Psoas muscle (tissue), 8 donors: ENCODE data around the gene TDG. TPM values are rescaled to one million over a fixed set of nuclear protein-coding genes. Genes with fewer than 3 reads are reported as not detected.

Experiments used
- ATAC-seq, 4 donors: fragments of 200-7000 bp; cut with Tn5 transposase; one replicate each; pipeline ENCODE4 v1.9.1; 2020; ENCODE audit warnings: moderate library complexity in 3 of 4, mild to moderate bottlenecking in 2 of 4
- DNase-seq, 2 donors: peaks; one replicate each; pipeline ENCODE4 v3.0.0-alpha.2; 2020
- H3K27ac ChIP-seq: fragments of 200-600 bp; one replicate; pipeline ENCODE4 v1.8.0; 2022
- H3K27me3 ChIP-seq, 3 donors: fragments of 200-600 bp in 1 of 3; one replicate each; pipeline versions ENCODE4 v1.6.1 to v1.8.0; 2013 to 2022; ENCODE audit warnings: low read length in 2 of 3, mild to moderate bottlenecking in 2 of 3, moderate library complexity in 1 of 3; ENCODE audit not compliant: insufficient read depth in 3 of 3
- H3K36me3 ChIP-seq, 2 donors: fragments of 200-600 bp in 1 of 2; one replicate each; pipeline versions ENCODE4 v1.6.1 to v1.8.0; 2013 to 2022; ENCODE audit warnings: low read depth in 1 of 2, mild to moderate bottlenecking in 1 of 2, moderate library complexity in 1 of 2; ENCODE audit not compliant: insufficient read depth in 1 of 2
- H3K4me1 ChIP-seq: fragments of 200-600 bp; one replicate; pipeline ENCODE4 v1.8.0; 2022
- H3K4me3 ChIP-seq: fragments of 200-600 bp; one replicate; pipeline ENCODE4 v1.8.0; 2022; ENCODE audit warnings: mild to moderate bottlenecking
- H3K9me3 ChIP-seq: fragments of 200-600 bp; one replicate; pipeline ENCODE4 v1.8.0; 2022
- WGBS, 3 donors: extraction: QIAGEN DNeasy Blood & Tissue Kit; methylation state at CpG; one replicate each; pipeline versions ENCODE4 v1.1.6 to v1.1.7; 2013; 5-methylcytosine and 5-hydroxymethylcytosine counted together
- intact Hi-C, 2 donors: fragments of 100-400 bp; cut with DNase I; formaldehyde crosslinking; loops; one replicate each; pipeline versions ENCODE4 v1.11.0 to v1.14.2; 2022
- polyA plus RNA-seq, 3 donors: library from polyadenylated mRNA; stranded (reverse); fragments of 200-250 nt; gene quantifications; one replicate each; pipeline ENCODE4 v1.2.3, GENCODE V29; 2013
- total RNA-seq, 4 donors: library from RNA; stranded (reverse); fragmentation: NEBNext Ultra II Directional in 2 of 4; extraction: Animal tissue kit (Norgen Biotek cat#: 25700) in 2 of 4; gene quantifications; one replicate each; pipeline versions ENCODE4 v1.2.1 to v1.2.4, GENCODE V29; 2021 to 2023
- TF ChIP-seq, protein P1 (sequence below): fragments of 200-600 bp; IDR thresholded peaks from one replicate; pipeline ENCODE4 v1.8.0; 2022; ENCODE audit warnings: antibody characterized with exemption
- donor health status: healthy with polysubstance abuse.
- donor health status: DM: no; HTN: no; CAD: no; lungs with moderate emphysema.
- donor health status: Bipolar disorder and iron deficiency.
- donor health status: healthy.
- donor health status: DM: yes; HTN: yes; CAD: no.
- donor health status: DM: no; HTN: no; CAD: no.
- donor health status: DM: no; HTN: no; CAD: no.
- donor health status: DM: yes; HTN: yes; CAD: no.

Gene TDG
- total and polyA plus RNA-seq, 7 donors, result 5.5 to 15.5 (median 11.2) TPM

DNA sequence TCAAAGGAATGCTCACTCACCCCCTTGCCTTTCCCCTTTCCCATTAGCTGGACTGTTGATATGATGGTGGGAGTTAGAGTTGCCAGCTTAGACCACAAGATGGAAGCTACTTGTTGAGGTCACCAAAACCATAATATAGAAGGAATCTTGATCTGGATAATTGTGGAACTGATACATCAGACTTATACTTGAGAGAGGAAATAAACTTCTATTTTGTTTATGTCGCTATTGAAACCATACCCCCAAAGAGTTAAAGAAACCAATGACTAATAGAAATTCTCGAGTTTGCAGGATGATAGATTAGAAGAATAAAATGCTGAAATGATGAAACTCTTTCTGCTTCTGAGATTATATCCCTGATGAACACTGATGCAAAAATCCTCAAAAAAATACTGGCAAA is 37.9 kb downstream of the TDG start:
- DNase-seq (no peak), ATAC-seq (no peak)
- no peaks in the 10 kb centered on the region for H3K9me3 ChIP-seq
- no peaks in the 10 kb centered on the region for H3K36me3 ChIP-seq
- whole genome bisulfite sequencing, 3 donors, result 70 to 81% (median 75%) methylated on average over 2 of the region's 2 CpGs
- no peaks in the 10 kb centered on the region for H3K4me1 ChIP-seq
- H3K27ac ChIP-seq, result no peak overlapping the region
- no peaks in the 10 kb centered on the region for H3K27me3 ChIP-seq
- TF ChIP-seq, protein P1, sequence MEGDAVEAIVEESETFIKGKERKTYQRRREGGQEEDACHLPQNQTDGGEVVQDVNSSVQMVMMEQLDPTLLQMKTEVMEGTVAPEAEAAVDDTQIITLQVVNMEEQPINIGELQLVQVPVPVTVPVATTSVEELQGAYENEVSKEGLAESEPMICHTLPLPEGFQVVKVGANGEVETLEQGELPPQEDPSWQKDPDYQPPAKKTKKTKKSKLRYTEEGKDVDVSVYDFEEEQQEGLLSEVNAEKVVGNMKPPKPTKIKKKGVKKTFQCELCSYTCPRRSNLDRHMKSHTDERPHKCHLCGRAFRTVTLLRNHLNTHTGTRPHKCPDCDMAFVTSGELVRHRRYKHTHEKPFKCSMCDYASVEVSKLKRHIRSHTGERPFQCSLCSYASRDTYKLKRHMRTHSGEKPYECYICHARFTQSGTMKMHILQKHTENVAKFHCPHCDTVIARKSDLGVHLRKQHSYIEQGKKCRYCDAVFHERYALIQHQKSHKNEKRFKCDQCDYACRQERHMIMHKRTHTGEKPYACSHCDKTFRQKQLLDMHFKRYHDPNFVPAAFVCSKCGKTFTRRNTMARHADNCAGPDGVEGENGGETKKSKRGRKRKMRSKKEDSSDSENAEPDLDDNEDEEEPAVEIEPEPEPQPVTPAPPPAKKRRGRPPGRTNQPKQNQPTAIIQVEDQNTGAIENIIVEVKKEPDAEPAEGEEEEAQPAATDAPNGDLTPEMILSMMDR, result no peak
- H3K4me3 ChIP-seq, result no peak overlapping the region
- intact Hi-C loops, result no loop called here

DNA sequence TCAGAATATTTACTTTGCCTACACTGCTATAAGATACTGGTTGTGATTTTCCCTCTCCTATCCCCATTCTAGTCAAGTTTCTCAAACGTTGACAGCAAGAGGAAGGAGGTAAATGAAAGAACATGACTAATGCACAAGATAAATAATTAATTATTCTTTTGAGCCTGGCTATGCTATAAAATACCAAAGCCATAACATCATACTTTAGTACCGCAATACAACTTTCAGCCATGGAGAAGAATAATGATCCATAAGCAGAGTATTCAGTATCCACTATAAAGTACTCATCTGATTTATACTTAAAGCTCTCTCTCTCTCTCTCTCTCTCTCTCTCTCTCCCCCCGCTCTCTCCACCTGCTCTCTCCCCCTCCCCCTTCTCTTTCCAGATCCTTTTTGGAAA is 41.3 kb downstream of the TDG start:
- ATAC-seq (no peak), DNase-seq (no peak)
- H3K36me3 ChIP-seq, result no peaks in the 10 kb centered on the region
- 52 to 63% (median 56%) methylated on average over 3 of the region's 3 CpGs for WGBS, 3 donors
- H3K27me3 ChIP-seq, result no peaks in the 10 kb centered on the region
- TF ChIP-seq, protein P1, result no peak
- H3K27ac ChIP-seq, result no peak overlapping the region
- H3K9me3 ChIP-seq, result no peaks in the 10 kb centered on the region
- H3K4me1 ChIP-seq, result peaks cover 11% of the 10 kb centered on the region
- no peak overlapping the region for H3K4me3 ChIP-seq
- intact Hi-C loops, result no loop called here

DNA sequence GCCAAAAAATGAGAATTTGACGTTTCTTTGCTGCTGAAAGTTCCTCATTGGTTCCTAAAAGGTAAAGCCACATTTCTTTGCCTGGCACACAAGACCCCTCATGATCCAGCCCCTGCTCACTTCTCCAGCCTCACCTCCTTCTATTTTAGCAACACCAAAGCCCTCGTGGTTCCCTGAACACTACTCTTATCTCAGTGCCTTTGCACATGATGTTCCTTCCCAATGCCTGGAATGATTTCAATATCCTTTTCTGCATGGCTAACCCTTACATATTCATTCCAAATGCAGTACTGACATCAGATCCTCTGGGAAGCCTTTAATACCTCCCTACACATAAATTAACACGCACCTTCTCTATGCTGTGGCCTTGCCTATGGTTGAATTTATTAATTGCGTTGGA is 44.4 kb downstream of the TDG start:
- ATAC-seq (peak in 2 of 4 donors; percentile 7 to 8), DNase-seq (no peak)
- peak overlapping the region; percentile 71 for H3K27ac ChIP-seq
- no peaks in the 10 kb centered on the region for H3K9me3 ChIP-seq
- no peaks in the 10 kb centered on the region for H3K36me3 ChIP-seq
- H3K4me3 ChIP-seq, result no peak overlapping the region
- H3K4me1 ChIP-seq, result peaks cover 11% of the 10 kb centered on the region
- intact Hi-C loops, result loop anchor here in 1 of 2 donors (5.0 kb wide), 1 partner anchor 52 kb away; the partner anchor contains the start of gene HCFC2
- H3K27me3 ChIP-seq, result no peaks in the 10 kb centered on the region
- TF ChIP-seq, protein P1, result no peak
- WGBS, 3 donors, result 67 to 68% (median 68%) methylated on average over 4 of the region's 4 CpGs

DNA sequence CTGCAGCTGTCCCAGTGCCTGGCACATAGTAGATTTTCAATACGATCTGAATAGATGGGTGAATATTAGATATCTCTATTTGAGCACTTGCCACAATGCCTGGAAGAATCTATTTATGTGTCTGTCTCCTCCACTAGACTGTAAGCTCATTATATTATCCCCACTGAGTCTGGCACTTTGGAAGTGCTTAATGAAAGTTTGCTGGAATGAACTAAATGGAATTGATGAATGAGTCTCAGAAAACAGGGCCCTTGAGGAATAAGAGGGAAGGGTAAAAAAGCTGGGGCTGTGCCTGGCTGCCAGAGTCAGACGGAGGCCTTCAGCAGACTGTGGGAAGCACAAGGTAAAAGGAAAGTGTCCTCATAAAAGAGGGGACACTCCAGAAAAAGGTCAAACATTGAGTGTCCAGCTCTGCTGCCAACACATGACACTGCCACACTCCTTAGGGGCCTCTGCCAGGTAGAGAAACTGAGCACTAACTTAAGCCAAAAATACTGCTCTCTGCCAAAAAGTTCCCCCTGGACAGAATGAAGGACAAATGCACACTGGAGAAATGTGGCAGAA is 45.0 kb downstream of the TDG start:
- TF ChIP-seq, protein P1, result no peak
- DNase-seq (no peak), ATAC-seq (peak; percentile 41 to 63 (median 56))
- WGBS, 3 donors, result 21 to 33% (median 28%) methylated on average over 2 of the region's 2 CpGs
- intact Hi-C loops, result loop anchor here in 1 of 2 donors (5.0 kb wide), 1 partner anchor 52 kb away; the partner anchor contains the start of gene HCFC2
- Histone ChIP-seq H3K36me3 (no peaks in the 10 kb centered on the region), H3K27ac (peak overlapping the region; percentile 71), H3K4me3 (no peak overlapping the region), H3K4me1 (peaks cover 11% of the 10 kb centered on the region), H3K9me3 (no peaks in the 10 kb centered on the region), H3K27me3 (no peaks in the 10 kb centered on the region)

DNA sequence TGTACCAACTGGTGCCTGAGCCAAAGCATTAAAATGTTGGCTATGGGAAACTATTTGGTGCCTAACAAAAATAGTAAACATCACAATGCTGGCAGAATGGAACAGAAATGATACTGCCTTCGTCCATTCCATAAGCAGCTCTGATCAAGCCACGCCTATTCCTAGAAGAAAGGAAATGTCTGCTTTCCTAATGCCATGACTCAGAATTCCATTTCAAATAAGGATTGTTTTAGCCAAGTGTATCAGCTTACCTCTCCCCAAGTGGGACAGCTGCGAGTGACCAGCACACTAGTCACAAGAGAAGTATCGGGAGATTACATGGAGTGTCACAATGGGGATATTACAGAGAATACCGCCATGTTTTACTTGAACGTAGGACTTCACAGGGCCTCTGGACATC is 45.6 kb downstream of the TDG start:
- 26 to 32% (median 27%) methylated on average over 6 of the region's 6 CpGs for WGBS, 3 donors
- peaks cover 11% of the 10 kb centered on the region for H3K4me1 ChIP-seq
- no peaks in the 10 kb centered on the region for H3K9me3 ChIP-seq
- DNase-seq, result peak in 1 of 2 donors; percentile 25
- ATAC-seq, result peak; percentile 97 to 99 (median 98)
- intact Hi-C loops, result loop anchor here in 1 of 2 donors (5.0 kb wide), 1 partner anchor 51 kb away; the partner anchor contains the start of gene HCFC2
- no peaks in the 10 kb centered on the region for H3K36me3 ChIP-seq
- no peaks in the 10 kb centered on the region for H3K27me3 ChIP-seq
- TF ChIP-seq, protein P1, result no peak
- H3K27ac ChIP-seq, result peak overlapping the region; percentile 71
- no peak overlapping the region for H3K4me3 ChIP-seq
